Stimulated activated naive CD4-positive, alpha-beta T cell treated with Interleukin-2 at 50 U/mL for 16 hours (primary cell): Measurements from ENCODE around the gene LCMT1.
"Not testable (repeated sequence)": the region's sequence is repeated elsewhere in the genome, so short reads cannot be mapped to it uniquely, and the experiment has no call there.

Experiments used
- DNase-seq: peaks from one replicate; lab custom pipeline; 2025; lab: John Stamatoyannopoulos, UW

The LCMT1 gene

DNA sequence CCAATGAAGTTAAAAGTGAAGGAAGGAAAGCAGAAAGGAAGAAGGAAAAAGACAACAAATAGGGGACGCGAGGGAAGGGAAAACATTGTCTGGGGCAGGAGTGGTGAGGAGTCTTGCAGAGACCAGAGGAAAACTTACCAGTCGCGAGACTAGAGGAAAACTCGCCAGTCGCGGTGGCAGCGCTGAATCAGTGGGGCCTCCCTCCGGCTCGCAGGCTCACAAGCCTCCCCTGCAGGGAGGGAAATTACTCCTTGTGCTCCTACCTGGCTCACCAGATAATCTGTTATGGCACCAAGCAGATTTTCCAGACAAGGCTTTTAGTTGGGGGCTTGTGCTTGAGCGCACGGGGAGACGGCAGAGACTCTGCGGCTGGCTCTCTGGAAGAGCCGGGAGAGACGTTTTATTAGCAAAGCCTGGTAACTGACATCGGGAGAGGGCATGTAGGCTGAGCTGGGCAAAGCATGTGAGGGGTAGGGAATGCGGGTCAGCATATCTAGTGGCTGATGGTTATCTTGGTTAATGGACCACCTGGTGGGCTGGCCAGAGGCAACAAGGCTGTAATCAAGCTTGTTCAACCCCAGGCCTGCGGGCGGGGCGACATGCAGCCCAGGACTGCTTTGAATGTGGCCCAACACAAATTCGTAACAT, 37.1 kb downstream of the LCMT1 start:
- DNase-seq, result no peak

DNA sequence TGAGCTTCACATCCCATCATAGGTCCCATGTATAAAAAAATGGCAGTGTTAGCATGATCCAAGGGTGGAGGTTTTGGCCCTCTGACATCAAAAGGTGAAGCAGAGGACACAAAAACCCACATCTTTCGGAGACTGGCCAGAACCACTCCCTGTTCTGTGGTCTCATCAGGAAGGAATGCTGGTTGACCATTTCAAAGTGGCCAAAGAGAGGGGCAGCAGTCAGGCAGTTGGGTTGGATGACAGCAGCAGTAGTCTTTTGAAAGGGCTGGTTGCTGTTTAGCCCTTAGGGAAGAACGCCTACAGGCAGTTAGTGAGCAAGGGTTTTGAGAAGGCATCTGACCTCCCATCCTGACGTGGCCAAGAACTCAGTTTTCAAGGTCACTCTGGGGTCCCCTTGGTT, 40.5 kb downstream of the LCMT1 start:
- no peak for DNase-seq

DNA sequence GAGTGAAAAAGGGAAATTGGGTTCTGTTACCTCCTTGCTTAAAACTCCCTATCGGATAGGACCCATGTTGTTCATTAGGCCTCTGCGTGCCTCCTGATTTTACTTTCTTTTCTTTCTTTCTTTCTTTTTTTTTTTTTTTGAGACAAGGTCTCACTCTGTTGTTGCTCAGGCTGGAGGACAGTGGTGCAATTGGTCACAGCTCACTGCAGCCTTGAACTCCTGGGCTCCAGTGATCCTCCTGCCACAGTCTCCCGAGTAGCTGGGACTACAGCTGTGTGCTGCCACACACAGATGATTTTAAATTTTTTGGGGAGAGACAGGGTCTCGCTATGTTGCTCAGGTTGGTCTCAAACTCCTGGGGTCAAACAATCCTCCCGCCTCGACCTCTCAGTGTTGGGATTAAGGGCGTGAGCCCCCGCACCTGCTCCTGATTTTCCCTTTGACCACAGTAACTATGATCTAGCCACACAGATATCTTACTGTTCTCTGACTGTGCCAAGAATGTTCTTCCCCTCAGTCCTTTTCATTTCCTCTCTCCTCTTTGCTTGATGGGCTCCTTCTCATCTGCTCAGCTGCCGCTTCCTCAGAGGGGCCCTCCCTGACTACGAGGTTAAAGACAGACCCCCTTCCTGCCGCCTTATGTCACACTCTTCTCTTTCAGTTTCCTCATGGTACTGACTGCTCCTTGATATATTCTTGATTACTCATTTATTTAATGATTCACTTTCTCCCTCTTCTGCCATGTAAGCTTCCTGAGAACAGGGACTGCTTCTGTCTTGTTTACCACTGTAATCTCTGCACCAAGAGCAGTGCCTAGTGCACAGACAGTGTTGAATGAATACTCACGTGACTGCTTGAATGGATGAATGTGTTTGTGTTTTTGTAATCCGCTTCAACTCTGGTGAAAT, 44.3 kb downstream of the LCMT1 start:
- DNase-seq, result no peak

DNA sequence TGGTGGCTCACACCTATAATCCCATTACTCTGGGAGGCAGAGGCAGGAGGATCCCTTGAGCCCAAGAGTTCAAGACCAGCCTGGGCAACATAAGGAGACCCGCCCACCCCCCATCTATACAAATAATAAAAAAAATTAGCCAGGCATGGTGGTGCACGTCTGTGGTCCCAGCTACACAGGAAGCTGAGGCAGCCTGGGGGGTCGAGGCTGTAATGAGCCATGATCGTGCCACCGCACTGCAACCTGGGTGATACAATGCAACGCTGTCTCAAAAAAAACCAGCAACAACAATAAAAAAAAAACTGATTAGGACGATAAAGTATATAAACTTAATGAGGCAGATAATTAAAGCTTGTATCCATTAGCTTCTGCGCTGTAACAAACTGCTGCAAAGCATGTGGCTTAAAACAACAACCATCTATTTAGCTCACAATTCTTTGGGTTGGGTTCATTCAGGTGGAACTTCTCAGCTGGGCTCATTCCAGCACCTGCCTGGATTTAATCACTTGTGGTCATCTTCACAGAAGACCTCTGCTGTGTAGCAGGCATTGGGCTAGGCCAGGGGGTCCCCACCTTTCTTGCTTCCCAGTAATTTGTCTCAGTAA, 45.8 kb downstream of the LCMT1 start:
- no peak for DNase-seq

DNA sequence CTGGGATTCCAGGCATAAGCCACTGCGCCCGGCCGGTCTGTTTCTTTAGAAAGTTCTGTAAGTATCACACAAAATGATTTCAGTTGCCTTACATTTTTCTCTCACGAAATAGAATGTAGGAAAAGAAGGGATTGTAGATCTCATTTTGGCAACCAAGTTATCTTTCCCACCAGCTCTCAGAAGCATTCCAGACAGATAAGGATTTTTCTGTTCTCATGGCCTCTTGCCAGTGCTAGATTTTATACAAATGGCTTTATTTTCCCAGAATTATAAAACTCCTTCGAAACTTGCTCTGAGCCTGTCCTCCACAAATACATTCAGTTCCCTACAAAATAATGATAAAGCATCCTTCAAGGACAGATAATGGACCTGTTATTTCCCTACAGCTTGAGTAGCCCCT, 46.9 kb downstream of the LCMT1 start:
- no peak for DNase-seq

DNA sequence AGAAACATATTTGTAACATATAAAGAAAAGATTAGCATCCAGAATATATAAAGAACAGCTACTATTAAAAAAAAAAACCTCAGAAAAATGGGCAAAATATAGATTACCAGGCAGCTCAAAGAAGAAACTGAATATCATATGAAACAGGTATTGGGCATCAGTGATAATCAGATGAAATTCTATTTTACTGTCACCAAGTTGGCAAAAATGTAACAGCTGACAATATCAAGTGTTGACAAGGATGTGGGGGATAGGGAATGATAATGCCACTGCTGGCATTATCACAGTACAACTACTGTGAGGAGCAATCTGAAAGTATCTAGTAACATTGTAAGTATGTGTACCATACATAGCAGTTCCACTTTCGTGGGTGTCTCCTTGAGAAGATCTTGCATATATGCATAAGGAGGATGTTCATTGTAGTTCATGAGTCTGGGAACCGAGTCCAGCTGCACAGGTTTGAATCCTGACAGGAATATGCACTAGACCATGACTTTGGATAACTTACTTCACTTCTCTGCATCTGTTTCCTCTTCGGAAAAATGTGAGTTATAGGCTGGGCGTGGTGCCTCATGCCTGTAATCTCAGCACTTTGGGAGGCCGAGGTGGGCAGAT, 50.3 kb downstream of the LCMT1 start:
- DNase-seq, result no peak

DNA sequence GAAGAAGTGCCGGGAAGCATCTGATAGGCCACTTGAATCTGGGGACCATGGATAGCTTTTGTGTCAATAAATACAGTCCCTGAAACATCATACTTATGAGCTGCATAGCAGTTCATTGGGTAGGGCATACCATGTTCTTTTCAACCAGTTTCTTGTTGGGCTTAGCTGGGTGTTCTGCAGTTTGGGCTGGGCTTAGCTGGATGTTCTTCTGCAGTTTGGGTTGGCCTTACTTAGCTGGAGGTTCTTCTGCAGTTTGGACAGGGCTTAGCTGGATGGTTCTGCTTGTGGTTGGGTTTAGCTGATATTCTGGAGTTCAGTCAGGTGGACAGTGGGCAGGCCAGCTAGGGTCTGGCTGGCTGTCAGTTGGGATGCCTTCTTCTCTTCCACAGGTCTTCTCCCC, 52.1 kb downstream of the LCMT1 start:
- DNase-seq, result no peak

DNA sequence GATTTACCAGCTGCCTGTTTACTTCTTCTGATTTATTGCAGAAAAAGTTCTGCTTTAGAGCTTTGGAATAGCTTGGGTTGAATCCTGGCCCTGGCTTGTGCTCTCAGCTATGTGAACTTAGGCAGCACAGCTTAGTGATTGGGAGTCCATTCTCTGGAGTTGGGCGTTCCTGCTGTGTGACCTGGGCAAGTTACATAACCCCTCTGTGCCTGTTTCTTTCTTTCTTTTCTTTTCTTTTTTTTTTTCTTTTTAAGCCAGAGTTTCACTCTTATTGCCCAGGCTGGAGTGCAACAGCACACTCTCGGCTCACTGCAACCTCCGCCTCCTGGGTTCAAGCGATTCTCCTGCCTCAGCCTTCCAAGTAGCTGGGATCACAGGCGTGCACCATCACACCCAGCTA, 53.7 kb downstream of the LCMT1 start:
- no peak for DNase-seq

DNA sequence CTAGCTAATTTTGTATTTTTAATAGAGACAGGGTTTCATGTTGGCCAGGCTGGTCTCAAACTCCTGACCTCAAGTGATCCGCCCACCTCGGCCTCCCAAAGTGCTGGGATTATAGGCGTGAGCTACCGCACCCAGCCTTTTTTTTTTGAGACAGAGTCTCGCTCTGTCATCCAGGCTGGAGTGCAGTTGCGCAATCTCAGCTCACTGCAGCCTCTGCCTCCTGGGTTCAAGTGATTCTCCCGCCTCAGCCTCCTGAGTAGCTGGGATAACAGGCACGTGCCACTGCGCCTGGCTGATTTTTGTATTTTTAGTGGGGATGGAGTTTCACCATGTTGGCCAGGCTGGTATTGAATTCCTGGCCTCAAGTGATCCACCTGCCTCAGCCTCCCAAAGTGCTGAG, 56.4 kb downstream of the LCMT1 start:
- DNase-seq, result not testable (repeated sequence)

DNA sequence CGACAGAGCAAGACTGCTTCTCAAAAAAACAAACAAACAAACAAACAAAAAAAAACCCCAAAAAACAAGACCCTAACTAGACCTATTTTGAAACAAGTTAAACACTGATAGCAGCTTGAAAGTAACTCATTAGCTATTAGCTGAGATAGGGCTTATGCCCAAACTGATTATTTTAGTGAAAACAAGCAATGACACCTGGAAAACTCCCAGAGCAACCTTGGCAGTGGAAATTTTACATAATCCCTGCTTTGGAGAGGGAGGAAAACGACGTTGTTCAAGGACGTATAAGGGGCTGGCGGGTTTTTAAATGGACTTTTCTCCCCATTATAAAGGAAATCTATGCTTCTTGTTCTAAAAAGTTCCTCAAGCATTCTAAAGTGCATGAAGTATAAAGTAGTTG, 59.8 kb downstream of the LCMT1 start:
- no peak for DNase-seq

DNA sequence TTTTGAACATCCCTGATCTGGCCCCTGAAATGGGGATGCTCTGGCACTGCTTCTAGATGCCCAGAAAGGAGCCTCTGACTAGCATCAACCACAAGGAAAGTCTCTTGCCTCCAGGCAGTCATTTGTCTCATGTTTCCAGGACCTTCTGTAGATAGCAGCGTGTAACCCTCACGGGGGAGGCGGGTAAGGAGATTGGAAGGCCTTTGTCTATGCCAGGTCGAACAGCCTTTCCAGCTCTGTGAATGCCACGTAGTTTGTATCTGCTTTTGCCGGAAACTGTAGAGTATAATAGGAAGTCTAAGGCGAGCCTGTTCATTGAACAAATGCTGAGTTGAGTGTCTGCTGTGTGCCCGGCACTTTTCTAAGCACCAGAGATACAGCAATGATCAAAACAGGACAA, 61.3 kb downstream of the LCMT1 start:
- DNase-seq, result no peak

DNA sequence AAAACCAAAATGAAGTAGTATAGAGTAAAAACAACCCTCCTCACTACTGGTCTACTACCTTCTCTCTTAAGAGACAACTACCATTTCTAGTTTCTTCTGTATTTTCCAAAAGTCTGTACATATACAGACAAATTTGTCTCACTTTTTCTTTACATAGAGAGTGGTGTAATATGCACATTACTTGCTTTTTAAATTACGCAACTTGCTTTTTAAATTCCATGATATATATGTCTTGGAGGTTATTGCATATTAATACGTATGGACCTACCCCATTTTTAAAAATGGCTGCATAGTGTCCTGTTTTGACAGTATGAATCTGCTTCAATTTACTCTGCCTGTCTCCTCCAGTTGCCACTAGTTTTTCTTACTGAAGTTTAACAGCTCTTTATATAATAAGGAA, 62.7 kb downstream of the LCMT1 start:
- no peak for DNase-seq

DNA sequence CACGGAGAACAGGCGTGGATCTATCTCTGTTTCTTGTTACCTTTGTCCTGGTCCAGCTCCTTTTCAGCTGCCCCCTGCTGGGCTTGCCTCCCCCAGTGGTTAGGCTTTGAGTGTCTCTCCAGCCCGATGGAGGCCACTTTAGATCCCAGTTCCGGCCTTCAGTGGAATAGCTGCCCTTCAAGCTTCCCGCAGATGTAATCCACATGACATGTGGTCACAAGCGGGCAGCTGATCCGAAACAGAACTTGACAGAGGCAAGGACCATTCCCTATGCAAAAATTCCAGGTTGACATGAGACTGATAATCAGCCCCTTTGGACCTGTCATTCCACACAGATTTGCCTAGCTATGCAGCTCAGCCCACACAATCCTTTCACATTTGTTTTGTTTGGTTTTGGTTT, 64.6 kb downstream of the LCMT1 start:
- no peak for DNase-seq

DNA sequence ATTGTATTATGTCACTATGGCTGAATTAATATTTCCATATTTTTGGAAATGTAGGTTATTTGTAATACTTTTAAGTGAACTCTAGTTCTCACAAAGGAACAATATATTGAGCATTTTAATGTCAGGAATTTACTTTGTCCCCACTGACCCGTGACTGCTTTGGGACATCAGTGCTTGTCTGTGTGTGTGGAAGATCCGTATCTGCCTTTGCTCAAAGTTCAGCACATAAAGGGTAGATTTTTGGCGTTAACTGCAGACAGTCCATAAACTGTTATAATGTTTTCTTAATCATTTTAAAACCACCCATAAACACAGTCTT, 65.9 kb downstream of the LCMT1 start:
- no peak for DNase-seq

DNA sequence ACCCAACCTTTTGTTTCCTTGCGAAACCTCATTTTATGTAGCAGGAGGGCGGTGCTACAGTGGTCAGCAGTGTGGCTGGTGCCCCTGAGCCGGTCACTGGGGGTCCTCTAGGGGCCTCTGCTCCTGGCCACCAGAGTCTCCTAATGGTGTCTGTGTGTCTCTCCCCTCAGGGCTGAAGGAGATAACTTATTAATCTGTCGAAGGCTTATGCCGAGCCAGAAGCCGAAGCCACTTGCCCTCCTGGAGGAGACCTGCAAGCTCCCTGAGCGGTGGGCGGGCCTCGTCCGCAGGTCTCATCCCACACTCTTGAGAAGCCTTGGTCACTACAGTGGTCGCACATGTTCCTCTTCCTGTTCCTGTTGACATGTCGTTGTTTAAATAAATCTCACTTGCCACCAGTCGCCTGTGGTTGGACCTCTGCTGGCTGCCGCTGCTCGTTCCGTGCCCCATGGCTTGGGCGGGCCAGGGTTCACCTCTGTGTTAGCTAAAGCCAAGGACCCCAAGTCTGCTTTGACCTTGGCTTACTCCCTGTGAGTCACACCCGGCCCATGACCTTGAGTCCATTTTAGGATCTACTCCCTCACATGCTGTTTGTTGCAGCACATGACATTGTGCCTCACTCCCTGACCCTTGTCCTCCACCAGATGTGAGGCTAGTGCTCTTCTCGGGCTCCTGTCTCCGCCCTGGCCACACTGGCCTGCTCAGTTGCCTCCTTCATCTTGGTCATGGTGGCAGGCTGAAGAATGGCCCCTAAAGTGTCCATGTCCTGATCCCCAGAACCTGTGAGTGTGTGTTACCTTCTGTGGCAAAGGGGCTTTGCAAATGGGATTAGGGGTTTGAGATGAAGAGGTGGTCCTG, 66.5 kb downstream of the LCMT1 start:
- no peak for DNase-seq

DNA sequence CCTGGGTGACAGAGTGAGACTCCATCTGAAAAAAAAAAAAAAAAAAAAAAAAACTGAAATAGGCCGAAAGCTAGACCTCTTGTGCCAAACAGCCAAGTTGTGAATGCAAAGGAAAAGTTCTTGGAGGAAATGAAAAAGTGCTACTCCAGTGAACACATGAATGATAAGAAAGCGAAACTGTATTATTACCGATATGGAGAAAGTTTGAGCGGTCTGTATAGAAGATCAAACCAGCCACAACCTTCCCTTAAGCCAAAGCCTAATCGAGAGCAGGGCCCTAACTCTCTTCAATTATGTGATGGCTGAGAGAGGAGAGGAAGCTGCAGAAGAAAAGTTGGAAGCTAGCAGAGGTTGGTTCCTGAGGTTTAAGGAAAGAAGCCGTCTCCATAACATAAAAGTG, 69.7 kb downstream of the LCMT1 start:
- not testable (repeated sequence) for DNase-seq

DNA sequence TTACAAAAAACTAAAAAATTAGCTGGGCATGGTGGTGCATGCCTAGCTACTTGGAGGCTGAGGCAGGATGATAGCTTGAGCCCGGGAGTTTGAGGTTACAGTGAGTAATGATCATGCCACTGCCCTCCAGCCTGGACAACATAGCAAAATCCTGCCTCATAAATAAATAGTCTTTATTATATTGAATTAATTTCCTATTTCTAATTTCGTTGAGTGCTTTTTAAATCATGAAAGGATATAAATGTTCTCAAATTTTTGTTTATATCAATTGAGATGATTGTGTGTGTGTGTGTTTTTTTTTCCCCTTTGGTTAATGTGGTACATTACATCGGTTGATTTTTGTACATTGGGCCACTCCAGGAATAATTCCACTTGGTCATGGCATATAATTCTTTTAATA, 73.2 kb downstream of the LCMT1 start:
- DNase-seq, result no peak

DNA sequence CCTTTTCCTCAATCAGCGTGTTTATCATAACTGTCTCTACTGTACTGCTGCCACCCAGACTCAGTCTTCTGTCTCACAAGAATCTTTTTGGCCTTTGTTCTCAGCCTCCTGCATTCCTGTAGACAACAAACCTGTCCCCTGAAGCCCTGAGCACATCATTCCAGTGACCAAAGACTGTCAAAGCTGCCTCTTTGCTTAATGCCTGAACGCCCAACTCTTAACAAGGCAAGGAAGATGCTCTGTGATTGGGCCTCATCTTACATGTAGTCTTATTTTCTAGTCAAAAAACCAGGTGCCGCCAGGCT, 75.9 kb downstream of the LCMT1 start:
- DNase-seq, result no peak

DNA sequence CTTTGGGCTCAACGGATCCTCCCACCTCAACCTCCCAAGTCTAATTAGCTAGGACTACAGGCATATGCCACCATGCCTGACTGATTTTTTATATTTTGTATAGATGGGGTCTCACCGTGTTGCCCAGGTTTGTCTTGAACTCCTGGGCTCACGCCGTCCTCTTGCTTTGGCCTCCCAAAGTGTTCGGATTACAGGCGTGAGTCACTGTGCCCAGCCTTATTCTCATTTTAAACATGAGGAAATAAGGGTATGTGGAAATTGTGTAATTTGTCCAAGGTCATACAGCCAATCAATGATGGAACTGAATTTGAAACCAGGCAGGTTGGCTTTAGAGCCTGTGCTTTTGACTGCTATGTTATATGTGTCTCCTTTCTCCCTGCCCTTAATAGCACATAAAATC, 77.8 kb downstream of the LCMT1 start:
- DNase-seq, result no peak

DNA sequence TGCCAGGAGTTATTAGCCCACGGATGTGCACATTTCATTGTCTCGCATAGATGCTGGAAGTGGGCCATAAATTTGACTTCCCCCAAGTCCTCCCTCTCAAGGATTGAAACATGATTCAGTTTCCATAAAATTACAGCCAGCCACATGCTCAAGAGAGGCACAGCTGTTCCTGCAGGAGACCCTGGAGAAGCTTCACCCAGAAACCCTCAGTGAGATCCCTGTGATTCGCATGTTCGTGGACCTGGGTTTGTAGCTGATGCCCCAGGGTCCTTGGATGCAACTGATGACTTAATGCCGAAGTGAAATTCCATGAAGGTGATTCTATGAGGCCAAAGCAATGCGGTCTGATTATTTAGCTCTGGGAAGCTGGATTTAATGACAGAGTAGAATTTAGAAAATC, 80.6 kb downstream of the LCMT1 start:
- DNase-seq, result no peak

DNA sequence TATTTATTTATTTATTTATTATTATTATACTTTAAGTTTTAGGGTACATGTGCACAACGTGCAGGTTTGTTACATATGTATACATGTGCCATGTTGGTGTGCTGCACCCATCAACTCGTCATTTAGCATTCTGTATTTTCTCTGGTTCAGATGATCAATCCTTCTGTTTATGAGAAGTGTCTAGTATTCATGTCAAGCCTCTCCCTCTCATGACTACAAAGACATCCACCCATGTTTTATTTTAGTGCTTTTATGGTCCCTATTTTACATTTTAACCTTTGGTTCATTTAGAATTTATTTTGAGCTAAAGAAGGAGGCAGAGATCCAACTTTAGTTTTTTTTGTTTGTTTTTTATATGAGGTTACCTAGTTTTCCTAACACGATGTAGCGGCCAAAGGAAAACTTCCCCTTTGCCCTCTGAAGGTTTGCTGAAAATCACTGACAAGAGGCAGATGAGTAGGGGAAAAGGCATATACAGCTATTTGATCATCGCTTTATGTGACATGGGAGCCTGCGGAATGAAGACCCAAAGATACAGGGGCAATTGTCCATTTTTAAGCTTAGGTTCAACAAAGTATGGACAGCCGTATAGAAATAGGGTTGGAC, 82.8 kb downstream of the LCMT1 start:
- no peak for DNase-seq

DNA sequence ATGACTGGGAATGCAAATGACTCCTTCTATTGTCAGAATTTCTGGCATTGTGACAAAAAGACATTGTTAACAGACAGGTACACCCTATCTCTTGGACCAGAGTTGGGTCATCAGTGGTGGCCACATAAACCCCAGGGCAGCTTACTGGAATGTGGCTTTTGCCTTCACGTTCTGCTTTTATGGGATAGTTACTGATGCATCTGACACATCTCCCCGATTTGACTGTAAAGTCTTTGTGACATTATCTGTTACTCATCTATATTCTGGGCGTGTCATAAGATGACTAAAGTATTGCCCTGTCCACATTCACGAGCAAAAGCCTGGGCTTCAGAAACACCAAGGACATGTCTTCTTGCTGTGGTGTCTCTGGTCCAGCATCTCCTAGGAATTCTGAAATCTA, 86.5 kb downstream of the LCMT1 start:
- no peak for DNase-seq
